Ovary (tissue), 9 donors: ENCODE measurements around the gene HCN1. TPM values are rescaled to one million over a fixed set of nuclear protein-coding genes. Genes with fewer than 3 reads are reported as not detected.
"Not testable (repeated sequence)": the region's sequence is repeated elsewhere in the genome, so short reads cannot be mapped to it uniquely, and the experiment has no call there.

Source experiments
- DNase-seq, 5 donors: peaks; one replicate each; pipeline ENCODE4 v3.0.0-alpha.2; 2019 to 2020
- H3K27ac ChIP-seq, 2 donors: fragments of 200-600 bp; one replicate each; pipeline versions ENCODE4 v1.5.1 to v1.8.0; 2019 to 2022
- H3K27me3 ChIP-seq: fragments of 200-600 bp; one replicate; pipeline ENCODE4 v1.8.0; 2022
- H3K36me3 ChIP-seq: fragments of 200-600 bp; sonication (generic); one replicate; pipeline ENCODE4 v1.5.1; 2019
- H3K4me1 ChIP-seq: one replicate; pipeline ENCODE4 v1.8.1; 2013; ENCODE audit warnings: mild to moderate bottlenecking, moderate library complexity; ENCODE audit not compliant: insufficient read depth
- H3K4me3 ChIP-seq: fragments of 200-600 bp; sonication (generic); one replicate; pipeline ENCODE4 v1.5.1; 2017
- H3K9me3 ChIP-seq, 2 donors: fragments of 200-600 bp in 1 of 2; sonication (generic) in 1 of 2; one replicate each; pipeline versions ENCODE4 v1.5.1 to v1.8.1; 2013 to 2019; ENCODE audit warnings: mild to moderate bottlenecking in 1 of 2, moderate library complexity in 1 of 2
- CTCF ChIP-seq, 3 donors: fragments of 450-650 bp in 2 of 3; fragments of 200-600 bp in 1 of 3; IDR thresholded peaks; one replicate each; pipeline versions ENCODE4 v1.5.1 to v1.8.0; 2016 to 2022; ENCODE audit warnings: antibody characterized with exemption in 3 of 3, mild to moderate bottlenecking in 1 of 3
- EP300 ChIP-seq: sonication (generic); formaldehyde crosslinking; IDR thresholded peaks from one replicate; pipeline ENCODE4 v1.6.1; 2017; ENCODE audit warnings: antibody characterized with exemption
- POLR2A ChIP-seq: fragments of 450-650 bp; IDR thresholded peaks from one replicate; pipeline ENCODE4 v1.6.1; 2017; ENCODE audit warnings: antibody characterized with exemption, mild to moderate bottlenecking, moderate library complexity
- WGBS, 3 donors: extraction: QIAGEN DNeasy Blood & Tissue Kit in 1 of 3; methylation state at CpG; one replicate each; pipeline versions ENCODE4 v1.1.5 to v1.1.7; 2013 to 2017; 5-methylcytosine and 5-hydroxymethylcytosine counted together
- intact Hi-C, 4 donors: fragments of 100-400 bp; cut with DNase I; formaldehyde crosslinking; loops; one replicate each; pipeline versions ENCODE4 v1.11.0 to v1.15.1; 2022 to 2023
- polyA plus RNA-seq, 2 donors: library from polyadenylated mRNA; stranded (reverse); fragments of 200-250 nt in 1 of 2; fragments of 350-450 nt in 1 of 2; fragmentation: Illumina TruSeq in 1 of 2; extraction: RNeasy Lipid Tissue Mini Kit (QIAGEN cat#74804) in 1 of 2; gene quantifications; one replicate each; pipeline ENCODE4 v1.2.3, GENCODE V29; 2013 to 2014
- total RNA-seq, 7 donors: library from RNA; depleted of rRNA in 2 of 7; stranded (reverse); fragments of >200 nt in 2 of 7; fragmentation: NEBNext Ultra II Directional in 3 of 7; extraction: Animal tissue kit (Norgen Biotek cat#: 25700) in 3 of 7; gene quantifications; one replicate each; pipeline versions ENCODE4 v1.1.0 to v1.2.4, GENCODE V29; 2016 to 2023
- donor health status: DM: no; HTN: no; CAD: no; lungs with moderate emphysema.
- donor health status: DM: no; HTN: no; CAD: no.
- donor health status: Bipolar disorder and iron deficiency.
- donor health status: DM: yes; HTN: yes; CAD: no.
- donor health status: DM: no; HTN: no; CAD: no.
- donor health status: DM: yes; HTN: yes; CAD: no.

Gene HCN1
- total and polyA plus RNA-seq, 9 donors = under 0.01 to 0.27 (median 0.05) TPM; not detected in 6

DNA sequence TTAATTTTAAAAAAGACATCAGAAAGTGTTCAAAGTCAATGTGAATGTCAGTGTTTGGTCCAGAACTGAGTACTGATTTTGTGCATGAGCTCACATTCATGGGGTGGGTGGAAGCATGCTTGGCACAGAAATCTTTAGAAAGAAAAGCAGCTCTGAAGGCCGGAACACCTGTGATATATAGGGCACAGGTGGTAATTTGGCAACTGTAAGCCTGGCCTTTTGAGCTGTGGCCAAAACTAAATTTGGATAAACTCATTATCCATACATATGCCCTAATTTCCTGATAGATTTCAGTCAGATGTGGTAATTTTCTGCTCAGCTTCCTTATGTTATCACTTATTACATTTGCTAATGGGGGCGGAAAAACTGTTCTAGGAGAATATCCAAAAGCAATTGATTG lies 211.4 kb downstream of the HCN1 start:
- 73 to 78% (median 73%) methylated on average over 2 of the region's 2 CpGs for whole genome bisulfite sequencing, 3 donors
- intact Hi-C loops = no loop called here

DNA sequence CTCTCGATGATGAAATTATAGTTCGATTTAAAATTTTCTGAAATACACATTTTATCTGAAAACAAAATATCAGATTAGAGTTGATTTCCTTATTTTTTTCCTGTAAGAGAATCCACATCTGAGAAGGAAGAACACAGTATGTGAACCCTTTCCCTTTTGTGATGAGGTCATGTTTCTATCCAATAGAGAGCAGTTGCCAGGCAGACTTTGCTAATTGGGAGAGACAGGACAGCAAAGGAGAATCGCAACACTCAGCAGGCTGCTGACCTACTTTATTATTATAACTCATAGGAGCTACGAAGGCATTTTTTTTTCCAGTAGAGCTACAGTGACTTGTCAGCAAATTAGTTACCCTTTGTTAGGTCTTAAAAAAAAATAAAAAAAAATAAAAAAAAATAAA lies 242.1 kb downstream of the HCN1 start:
- no peak for DNase-seq
- intact Hi-C loops = no loop called here

More for the DNA sequence above, 211.4 kb downstream of the HCN1 start:
- Histone ChIP-seq H3K9me3 (no peaks in the 10 kb centered on the region), H3K27me3 (no peaks in the 10 kb centered on the region), H3K27ac (no peak overlapping the region), H3K36me3 (no peaks in the 10 kb centered on the region), H3K4me1 (no peaks in the 10 kb centered on the region), H3K4me3 (no peak overlapping the region)
- TF ChIP-seq EP300 = no peak
- TF ChIP-seq POLR2A = no peak
- no peak for DNase-seq

DNA sequence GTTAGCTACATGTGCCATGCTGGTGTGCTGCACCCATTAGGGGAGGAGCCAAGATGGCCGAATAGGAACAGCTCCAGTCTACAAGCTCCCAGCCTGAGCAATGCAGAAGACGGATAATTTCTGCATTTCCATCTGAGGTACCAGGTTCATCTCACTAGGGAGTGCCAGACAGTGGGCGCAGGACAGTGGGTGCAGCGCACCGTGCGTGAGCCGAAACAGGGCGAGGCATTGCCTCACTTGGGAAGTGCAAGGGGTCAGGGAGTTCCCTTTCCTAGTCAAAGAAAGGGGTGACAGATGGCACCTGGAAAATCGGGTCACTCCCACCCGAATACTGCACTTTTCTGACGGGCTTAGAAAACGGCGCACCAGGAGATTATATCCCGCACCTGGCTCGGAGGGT lies 251.3 kb downstream of the HCN1 start:
- H3K4me3 ChIP-seq = not testable (repeated sequence)

More for the DNA sequence above, 242.1 kb downstream of the HCN1 start:
- no peak overlapping the region for H3K4me3 ChIP-seq
- H3K27me3 ChIP-seq = no peaks in the 10 kb centered on the region
- no peak overlapping the region for H3K27ac ChIP-seq
- no peak for TF ChIP-seq EP300
- TF ChIP-seq POLR2A = no peak
- no peak for TF ChIP-seq CTCF (IDR thresholded peaks at IDR 0.05)
- 33 to 37% (median 34%) methylated on average over 4 of the region's 4 CpGs for WGBS, 3 donors
- H3K4me1 ChIP-seq = no peaks in the 10 kb centered on the region
- no peaks in the 10 kb centered on the region for H3K9me3 ChIP-seq
- H3K36me3 ChIP-seq = no peaks in the 10 kb centered on the region

DNA sequence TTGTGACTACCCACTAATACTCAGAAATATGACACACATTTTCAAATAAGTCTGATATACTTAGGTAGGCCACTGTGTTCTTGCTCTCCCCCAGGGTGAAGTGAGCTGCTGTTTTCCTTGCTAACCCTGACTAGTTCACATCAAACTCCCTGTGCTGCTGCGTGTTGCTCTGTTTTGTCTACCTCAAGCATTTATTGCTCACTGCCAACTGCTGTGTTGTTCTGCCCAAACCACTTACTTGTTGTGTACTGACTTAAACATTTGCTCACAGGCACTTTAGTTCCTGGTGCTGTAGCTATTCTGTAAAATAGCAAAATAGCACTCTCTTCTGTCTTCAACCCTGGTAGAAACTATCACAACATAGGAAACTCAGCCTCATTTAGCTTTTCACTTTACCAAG lies 255.7 kb downstream of the HCN1 start:
- no peak for DNase-seq
- no peaks in the 10 kb centered on the region for H3K36me3 ChIP-seq
- no peaks in the 10 kb centered on the region for H3K4me1 ChIP-seq
- no peak for TF ChIP-seq EP300
- TF ChIP-seq POLR2A = no peak
- no peak for TF ChIP-seq CTCF (IDR thresholded peaks at IDR 0.05)
- 14 to 31% (median 15%) methylated on average over 1 of the region's 1 CpG for WGBS, 3 donors
- H3K4me3 ChIP-seq = no peak overlapping the region
- intact Hi-C loops = no loop called here
- H3K9me3 ChIP-seq = no peaks in the 10 kb centered on the region
- H3K27me3 ChIP-seq = no peaks in the 10 kb centered on the region
- H3K27ac ChIP-seq = no peak overlapping the region

More for the DNA sequence above, 251.3 kb downstream of the HCN1 start:
- DNase-seq, H3K9me3 ChIP-seq, H3K27ac ChIP-seq, H3K4me1 ChIP-seq, intact Hi-C loops, H3K27me3 ChIP-seq, H3K36me3 ChIP-seq: not testable (repeated sequence)
- WGBS, 3 donors = 88 to 91% (median 90%) methylated on average over 15 of the region's 15 CpGs

DNA sequence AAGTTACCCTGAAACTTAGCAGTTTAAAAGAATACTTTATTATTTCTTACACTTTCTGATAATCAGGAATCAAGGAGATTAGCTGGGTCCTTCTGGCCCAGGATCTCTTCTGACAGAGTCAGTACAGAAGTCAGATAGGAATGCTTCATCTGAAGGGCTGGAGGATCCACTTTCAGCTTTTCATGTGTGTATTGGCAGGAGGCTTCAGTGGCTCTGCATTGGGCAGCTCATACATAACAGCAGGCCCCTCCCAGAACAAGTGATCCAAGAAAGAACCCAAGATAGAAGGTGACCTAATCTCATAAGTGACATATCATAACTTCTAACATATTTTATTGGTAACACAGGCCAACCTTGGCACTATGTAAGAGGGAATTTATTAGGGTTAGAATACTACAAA lies 258.4 kb downstream of the HCN1 start:
- no peak for DNase-seq
- H3K4me1 ChIP-seq = no peaks in the 10 kb centered on the region
- TF ChIP-seq POLR2A (no peak), CTCF (IDR thresholded peaks at IDR 0.05) (no peak), EP300 (no peak)
- intact Hi-C loops = no loop called here
- H3K36me3 ChIP-seq = no peaks in the 10 kb centered on the region
- H3K27me3 ChIP-seq = no peaks in the 10 kb centered on the region
- no peaks in the 10 kb centered on the region for H3K9me3 ChIP-seq
- H3K27ac ChIP-seq = no peak overlapping the region
- no peak overlapping the region for H3K4me3 ChIP-seq
